Adrenal gland (tissue), 12 donors: ENCODE measurements around the gene CDKL2. TPM values are rescaled to one million over a fixed set of nuclear protein-coding genes. Genes with fewer than 3 reads are reported as not detected.

ENCODE experiments used
- DNase-seq, 7 donors: peaks; one replicate each; pipeline ENCODE4 v3.0.0-alpha.2; 2019 to 2020
- H3K27ac ChIP-seq, 5 donors: fragments of 200-600 bp; sonication (generic) in 4 of 5; 1 replicate in 3 of 5; 2 replicates in 2 of 5; pipeline versions ENCODE4 v1.5.1 to v1.8.0; 2016 to 2020; ENCODE audit warnings: mild to moderate bottlenecking in 1 of 5
- H3K27me3 ChIP-seq: fragments of 200-600 bp; 2 replicates; pipeline ENCODE4 v1.8.0; 2021
- H3K36me3 ChIP-seq, 2 donors: fragments of 200-600 bp; replicated peaks in 1 of 2; 1 replicate in 1 of 2; 2 replicates in 1 of 2; pipeline versions ENCODE4 v1.5.1 to v1.8.0; 2018 to 2022
- H3K4me1 ChIP-seq, 2 donors: fragments of 200-600 bp; replicated peaks in 1 of 2; 1 replicate in 1 of 2; 2 replicates in 1 of 2; pipeline versions ENCODE4 v1.5.1 to v1.8.0; 2018 to 2021
- H3K4me3 ChIP-seq, 4 donors: fragments of 200-600 bp; sonication (generic) in 3 of 4; one replicate each; pipeline ENCODE4 v1.5.1; 2016 to 2018
- H3K9me3 ChIP-seq, 3 donors: fragments of 200-600 bp; sonication (generic) in 1 of 3; replicated peaks in 1 of 3; 1 replicate in 2 of 3; 2 replicates in 1 of 3; pipeline versions ENCODE4 v1.5.1 to v1.8.0; 2016 to 2021
- CTCF ChIP-seq, 6 experiments: fragments of 450-650 bp in 4 of 6; fragments of 200-600 bp in 2 of 6; sonication (generic) in 1 of 6; IDR thresholded peaks; 1 replicate in 5 of 6; 2 replicates in 1 of 6; pipeline versions ENCODE4 v1.5.1 to v1.8.0; 2016 to 2021; ENCODE audit warnings: antibody characterized with exemption in 6 of 6, mild to moderate bottlenecking in 2 of 6, moderate library complexity in 1 of 6
- POLR2A ChIP-seq, 2 donors: fragments of 450-650 bp; IDR thresholded peaks; one replicate each; pipeline ENCODE4 v1.6.1; 2017; ENCODE audit warnings: antibody characterized with exemption in 2 of 2, mild to moderate bottlenecking in 2 of 2, moderate library complexity in 1 of 2
- WGBS, 4 donors: extraction: QIAGEN DNeasy Blood & Tissue Kit in 2 of 4; methylation state at CpG; one replicate each; pipeline versions ENCODE4 v1.1.5 to v1.1.7; 2013 to 2017; 5-methylcytosine and 5-hydroxymethylcytosine counted together
- intact Hi-C, 2 donors: fragments of 100-400 bp; cut with DNase I; formaldehyde crosslinking; loops; one replicate each; pipeline versions ENCODE4 v1.14.1 to v1.15.0; 2022 to 2023
- polyA plus RNA-seq, 3 donors: library from polyadenylated mRNA; stranded (reverse); fragments of 200-250 nt in 2 of 3; fragments of 350-450 nt in 1 of 3; fragmentation: Illumina TruSeq in 1 of 3; extraction: RNeasy Lipid Tissue Mini Kit (QIAGEN cat#74804) in 1 of 3; gene quantifications; one replicate each; pipeline ENCODE4 v1.2.3, GENCODE V29; 2013 to 2014
- total RNA-seq, 9 donors: library from RNA; depleted of rRNA in 4 of 9; stranded (reverse); fragments of >200 nt in 4 of 9; fragments of 120-200 nt in 1 of 9; fragmentation: NEBNext Ultra II Directional in 1 of 9; extraction: Animal tissue kit (Norgen Biotek cat#: 25700) in 1 of 9; gene quantifications; one replicate each; pipeline versions ENCODE4 v1.1.0 to v1.2.4, GENCODE V29; 2013 to 2023
- donor health status: healthy with polysubstance abuse.
- donor health status: Bipolar disorder and iron deficiency.
- donor health status: DM: yes; HTN: yes; CAD: no.
- donor health status: DM: no; HTN: no; CAD: no.
- donor health status: DM: no; HTN: no; CAD: no.
- donor health status: DM: yes; HTN: yes; CAD: no.

The CDKL2 gene
- total and polyA plus RNA-seq, 12 donors, result 0.13 to 1.8 (median 0.60) TPM

GRCh38 chr4:75634281-75634680 lies 4.0 kb upstream of the CDKL2 start:
- intact Hi-C loops, result no loop called here
- Histone ChIP-seq H3K9me3 (no peaks in the 10 kb centered on the region), H3K4me1 (peaks cover 0 to 3% of the 10 kb centered on the region in 2 donors), H3K36me3 (no peaks in the 10 kb centered on the region), H3K27me3 (no peaks in the 10 kb centered on the region), H3K4me3 (no peak overlapping the region), H3K27ac (no peak overlapping the region)
- WGBS, 4 donors, result 80 to 89% (median 83%) methylated on average over 3 of the region's 3 CpGs
- no peak for DNase-seq
- no peak for TF ChIP-seq POLR2A (IDR thresholded peaks at IDR 0.05)
- TF ChIP-seq CTCF (IDR thresholded peaks at IDR 0.05), result no peak

GRCh38 chr4:75633846-75634245 lies 3.5 kb upstream of the CDKL2 start:
- no peak for DNase-seq
- H3K27ac ChIP-seq, result no peak overlapping the region
- H3K9me3 ChIP-seq, result no peaks in the 10 kb centered on the region
- no peaks in the 10 kb centered on the region for H3K36me3 ChIP-seq
- 67 to 80% (median 75%) methylated on average over 2 of the region's 2 CpGs for WGBS, 4 donors
- intact Hi-C loops, result no loop called here
- no peaks in the 10 kb centered on the region for H3K27me3 ChIP-seq
- TF ChIP-seq POLR2A (IDR thresholded peaks at IDR 0.05) (no peak), CTCF (IDR thresholded peaks at IDR 0.05) (no peak)
- peaks cover 0 to 3% of the 10 kb centered on the region in 2 donors for H3K4me1 ChIP-seq
- H3K4me3 ChIP-seq, result no peak overlapping the region

GRCh38 chr4:75630937-75631329 lies 605 bp upstream of the CDKL2 start:
- H3K27me3 ChIP-seq, result no peaks in the 10 kb centered on the region
- H3K36me3 ChIP-seq, result no peaks in the 10 kb centered on the region
- H3K4me3 ChIP-seq, result peak overlapping the region; percentile 52 to 72 (median 58)
- 44 to 59% (median 50%) methylated on average over 9 of the region's 9 CpGs for WGBS, 4 donors
- H3K4me1 ChIP-seq, result peaks cover 0 to 3% of the 10 kb centered on the region in 2 donors
- TF ChIP-seq POLR2A (IDR thresholded peaks at IDR 0.05) (peak in 1 of 2 donors; percentile 12), CTCF (IDR thresholded peaks at IDR 0.05) (no peak)
- H3K9me3 ChIP-seq, result no peaks in the 10 kb centered on the region
- peak overlapping the region in 1 of 5 donors; percentile 13 for H3K27ac ChIP-seq
- intact Hi-C loops, result no loop called here
- no peak for DNase-seq

- Histone ChIP-seq H3K4me3 (no peak overlapping the region), H3K27me3 (no peaks in the 10 kb centered on the region), H3K9me3 (no peaks in the 10 kb centered on the region), H3K27ac (no peak overlapping the region), H3K36me3 (no peaks in the 10 kb centered on the region), H3K4me1 (peaks cover 0 to 3% of the 10 kb centered on the region in 2 donors)
- no peak for DNase-seq
- intact Hi-C loops, result no loop called here
- WGBS, 4 donors, result 68 to 77% (median 74%) methylated on average over 2 of the region's 2 CpGs
- TF ChIP-seq CTCF (IDR thresholded peaks at IDR 0.05) (no peak), POLR2A (IDR thresholded peaks at IDR 0.05) (no peak)
Observed at GRCh38 chr4:75629239-75629638, 1.1 kb downstream of the CDKL2 start.
